ENCODE data around the gene MRPL10.

Gene MRPL10

DNA sequence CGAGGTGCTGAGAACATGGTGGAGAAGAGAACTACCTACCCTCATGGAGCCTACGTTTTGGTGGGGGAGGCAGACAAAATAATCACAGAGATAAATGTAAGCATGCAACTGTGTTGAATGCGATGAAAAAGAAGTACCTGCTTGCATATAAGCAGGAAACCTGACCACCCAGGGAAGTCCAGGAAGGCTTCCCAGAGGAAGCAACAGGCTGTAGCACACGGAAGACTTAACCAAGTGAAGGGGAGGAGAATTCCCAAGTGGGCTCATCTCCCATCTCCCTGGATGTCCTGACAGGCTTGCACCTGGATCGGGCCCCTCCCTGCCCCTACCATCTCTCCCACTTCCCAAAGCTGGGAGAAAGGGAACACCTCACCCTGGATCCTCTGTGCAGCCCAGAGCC is 7.7 kb upstream of the MRPL10 start:
- no peak for DNase-seq (ENCODE audit: low read depth)

DNA sequence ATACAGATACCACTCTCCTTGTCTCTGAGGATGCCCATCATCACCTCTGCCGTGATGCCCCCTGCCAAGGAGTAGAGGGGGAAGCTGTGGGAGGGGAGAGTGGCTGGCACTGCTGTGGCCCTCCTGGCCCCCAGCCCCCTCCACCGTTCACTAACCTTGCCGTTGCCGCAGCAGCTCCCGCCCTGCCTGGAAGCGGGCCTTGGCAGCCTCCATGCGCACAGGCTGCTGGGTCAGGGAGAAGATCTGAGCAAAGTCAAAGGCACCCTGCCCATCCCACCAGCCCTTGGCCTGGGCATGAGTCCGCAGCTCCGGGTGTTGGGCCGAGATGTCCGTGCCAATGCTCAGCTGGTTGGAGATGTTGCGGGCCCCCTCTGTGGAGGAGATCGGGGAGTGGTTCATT is 7.3 kb upstream of the MRPL10 start:
- no peak for DNase-seq (ENCODE audit: low read depth)

DNA sequence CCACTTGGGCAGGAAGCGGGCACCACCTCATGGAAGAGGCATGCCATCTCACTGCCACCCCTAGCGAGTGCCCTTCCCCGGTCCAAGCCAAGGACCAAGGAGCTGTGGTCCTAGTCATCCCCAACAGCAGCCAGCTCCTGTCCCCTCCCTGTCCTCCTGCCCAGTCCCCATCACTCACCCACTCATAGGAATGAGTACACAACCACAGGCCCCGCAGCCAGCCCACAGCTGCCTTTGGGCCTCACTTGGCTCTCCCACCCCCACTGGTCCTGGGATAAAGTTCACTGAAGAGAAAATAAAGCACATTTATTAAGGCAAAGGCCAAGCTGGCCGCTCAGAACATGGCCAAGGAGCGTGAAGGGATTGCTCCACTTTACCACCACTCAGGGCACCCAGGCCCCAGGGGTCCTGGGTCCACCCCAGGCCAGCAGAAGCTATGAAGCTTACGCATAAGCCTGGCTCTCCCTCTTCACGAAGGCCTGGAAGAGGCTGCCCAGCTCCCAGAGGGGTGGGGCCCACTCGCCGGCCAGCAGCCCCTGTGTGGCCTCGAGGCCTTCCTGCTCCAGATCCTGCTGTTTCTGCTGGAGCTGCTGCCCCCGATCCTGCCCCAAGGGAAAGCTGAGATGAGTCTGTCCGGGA is 6.2 kb upstream of the MRPL10 start:
- DNase-seq (ENCODE audit: low read depth), result no peak

DNA sequence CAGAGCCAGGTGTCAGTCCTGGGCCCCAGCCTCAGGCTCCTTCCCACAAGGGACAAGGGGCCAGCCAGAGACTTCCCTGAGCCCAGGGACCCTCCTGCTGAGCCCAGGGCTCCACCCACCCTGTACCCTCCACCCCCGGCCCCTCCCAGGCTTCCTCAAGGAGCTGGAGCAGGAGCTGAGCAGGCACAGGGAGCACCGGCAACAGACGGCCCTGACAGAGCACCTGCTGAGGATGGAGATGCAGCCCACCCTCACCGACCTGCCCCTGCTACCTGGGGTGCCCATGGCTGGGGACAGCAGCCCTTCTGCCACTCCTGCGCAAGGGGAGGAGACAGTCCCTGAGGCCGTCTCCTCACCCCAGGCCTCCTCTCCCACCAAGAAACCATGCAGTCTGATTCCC is 5.3 kb upstream of the MRPL10 start:
- no peak for DNase-seq (ENCODE audit: low read depth)

DNA sequence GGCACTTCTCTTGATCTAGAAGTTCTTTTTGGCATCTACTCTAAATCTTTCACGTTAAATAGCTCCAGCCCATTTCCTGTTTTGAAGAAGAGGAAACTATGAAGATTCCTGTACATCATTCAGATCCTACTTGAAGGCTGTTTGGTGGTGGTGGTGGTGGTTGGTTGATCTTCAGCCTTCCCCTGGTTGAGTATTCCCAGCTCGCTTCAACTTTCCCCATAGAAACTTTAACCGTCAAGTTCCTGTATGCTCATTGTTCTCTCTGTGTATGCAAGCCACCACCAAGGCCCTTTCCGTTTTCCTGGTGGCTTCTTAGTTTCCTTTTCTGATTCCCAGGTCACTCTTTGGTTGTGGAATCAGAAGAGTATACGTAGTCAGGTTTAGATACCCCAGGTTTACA is 3.4 kb upstream of the MRPL10 start:
- DNase-seq (ENCODE audit: low read depth), result no peak

DNA sequence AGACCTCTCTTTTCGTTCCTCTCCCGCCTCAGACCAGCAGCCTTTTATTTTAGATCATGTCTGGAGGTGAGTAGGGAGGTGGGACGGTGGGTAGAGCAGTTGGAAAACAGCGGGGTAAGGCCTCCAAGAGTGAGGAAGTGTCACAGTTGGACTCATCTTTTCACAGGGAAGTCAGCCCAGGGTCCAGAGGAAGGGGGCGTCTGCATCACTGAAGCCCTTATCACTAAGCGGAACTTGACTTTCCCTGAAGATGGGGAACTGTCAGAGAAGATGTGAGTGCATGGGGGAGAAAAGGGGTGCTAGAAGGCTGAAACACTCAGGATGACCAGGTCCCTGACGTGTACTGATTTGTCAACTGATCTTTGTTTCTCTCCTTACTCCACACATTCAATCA is 590 bp upstream of the MRPL10 start:
- DNase-seq (ENCODE audit: low read depth), result no peak

DNA sequence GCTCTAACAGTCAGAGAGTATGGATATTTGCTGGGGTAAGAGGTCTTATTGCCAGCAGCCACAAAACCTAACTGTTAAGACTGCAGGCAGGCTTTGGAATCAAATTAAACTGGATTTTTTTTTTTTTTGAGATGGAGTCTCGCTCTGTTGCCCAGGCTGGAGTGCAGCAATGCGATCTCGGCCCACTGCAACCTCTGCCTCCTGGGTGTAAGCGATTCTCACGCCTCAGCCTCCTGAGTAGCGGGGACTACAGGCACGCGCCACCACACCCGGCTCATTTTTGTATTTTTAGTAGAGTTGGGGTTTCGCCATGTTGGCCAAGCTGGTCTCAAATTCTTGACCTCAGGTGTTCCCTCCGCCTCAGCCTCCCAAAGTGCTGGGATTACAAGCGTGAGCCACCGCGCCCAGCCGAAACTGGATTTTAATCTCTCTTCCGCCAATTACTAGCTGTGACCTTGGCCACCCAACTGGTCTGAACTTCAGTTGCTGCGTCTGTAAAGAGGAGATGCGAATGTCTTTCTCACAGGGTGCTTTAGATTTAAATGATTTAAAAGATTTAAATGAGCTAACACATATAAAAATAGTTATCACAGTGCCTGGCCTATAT is 842 bp downstream of the MRPL10 start:
- no peak for DNase-seq (ENCODE audit: low read depth)

DNA sequence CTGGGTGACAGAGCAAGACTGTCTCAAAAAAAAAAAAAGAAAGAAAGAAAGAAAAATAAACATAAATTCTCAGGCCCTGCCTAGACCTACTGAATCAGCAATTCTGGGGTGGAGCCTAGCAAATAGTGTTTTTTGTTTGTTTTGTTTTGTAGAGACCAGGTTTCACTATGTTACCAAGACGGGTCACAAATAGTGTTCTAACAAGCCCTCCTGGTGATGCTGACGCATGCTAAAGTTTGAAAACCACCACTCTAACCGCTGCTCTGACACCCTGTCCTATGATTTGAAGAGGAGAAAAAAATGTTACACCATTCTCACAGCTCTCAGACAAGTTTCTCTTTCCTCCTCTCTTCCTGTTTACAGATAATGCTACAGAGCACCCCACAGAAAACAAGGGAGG is 1.5 kb downstream of the MRPL10 start:
- DNase-seq (ENCODE audit: low read depth), result no peak

DNA sequence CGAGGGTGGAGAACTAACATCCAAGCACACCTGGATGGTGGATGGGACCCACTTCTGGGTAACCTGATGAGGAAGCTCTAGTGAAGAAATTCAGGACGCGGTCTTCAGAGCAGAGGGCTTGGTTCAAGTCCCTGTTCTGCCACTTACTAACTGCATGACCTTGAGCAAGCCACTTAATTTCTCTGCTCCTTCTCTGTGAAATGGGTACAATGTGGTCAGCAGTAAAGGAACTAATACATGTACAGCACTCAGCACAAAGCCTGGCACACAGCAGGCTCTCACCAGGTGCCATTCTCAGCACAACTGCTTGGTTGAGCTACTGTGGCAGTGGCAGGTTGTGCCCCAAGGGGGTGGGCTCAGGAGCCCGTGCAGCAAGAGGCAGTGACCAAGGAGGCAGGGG is 7.8 kb downstream of the MRPL10 start:
- no peak for DNase-seq (ENCODE audit: low read depth)

DNA sequence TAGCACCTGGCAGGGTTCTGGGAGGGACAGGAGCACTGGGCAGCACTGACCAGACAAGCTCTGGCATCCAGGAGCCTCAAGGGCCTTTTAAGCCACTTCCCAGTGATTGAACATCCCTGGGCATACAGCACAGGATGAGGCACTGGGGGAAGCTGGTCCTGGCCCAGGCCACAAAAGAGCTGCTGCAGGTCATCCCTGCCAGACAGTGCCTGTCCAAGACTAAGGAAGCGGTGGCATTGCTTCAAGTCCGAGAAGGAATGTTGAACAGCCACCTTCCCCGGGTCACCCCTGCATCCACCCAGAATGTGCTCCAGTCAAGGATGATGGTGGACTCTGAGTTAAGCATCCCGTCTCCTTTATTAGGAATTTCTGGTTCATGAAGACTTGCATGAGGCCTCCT is 8.6 kb downstream of the MRPL10 start:
- no peak for DNase-seq (ENCODE audit: low read depth)

DNA sequence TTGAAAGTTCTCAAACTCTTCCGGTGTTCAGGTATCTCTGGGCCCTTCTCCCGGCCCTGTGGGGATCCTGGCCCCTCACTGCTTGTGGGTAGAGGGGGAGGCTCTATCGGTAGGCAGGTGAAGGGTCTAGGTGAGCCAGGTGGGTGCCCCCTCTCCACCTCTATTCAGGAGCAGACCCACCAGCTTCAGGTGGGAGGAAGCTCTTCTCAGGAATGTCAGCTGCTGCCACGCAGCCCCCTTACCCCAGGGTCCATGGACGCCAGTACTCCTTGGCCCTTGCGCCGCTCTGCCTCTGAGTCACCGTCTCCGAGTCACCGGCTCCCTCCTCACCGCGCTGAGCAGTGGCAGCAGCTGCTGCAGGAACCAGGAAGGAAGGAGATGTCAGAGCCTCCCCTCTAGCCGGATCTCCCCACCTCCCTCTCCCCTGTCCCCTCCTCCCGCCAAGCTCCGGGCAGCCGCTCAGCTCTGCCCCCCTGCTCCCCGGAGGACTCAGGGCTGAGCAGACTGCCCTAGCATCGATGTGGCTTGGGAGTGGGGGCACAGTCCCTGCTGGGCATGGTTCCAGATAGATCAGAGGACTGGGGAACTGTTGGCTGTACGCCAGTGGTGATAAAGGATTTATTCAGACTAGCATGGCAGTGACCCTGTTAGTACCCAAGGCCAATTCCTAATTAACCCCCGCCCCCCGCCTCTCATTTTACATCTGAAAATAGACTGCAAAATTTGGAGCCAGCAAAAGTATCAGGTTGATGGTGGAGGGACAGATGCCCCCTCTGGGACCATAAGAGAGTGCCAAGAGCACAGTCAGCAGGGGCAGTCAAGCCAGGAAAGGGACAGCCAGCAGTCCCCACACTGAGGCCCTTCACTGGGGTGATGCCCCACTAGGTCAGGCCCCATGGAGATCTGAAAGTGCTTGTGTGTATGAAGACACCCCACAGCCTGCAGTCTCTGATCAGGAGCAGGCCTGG is 9.6 kb downstream of the MRPL10 start, which contains the start of gene OSBPL7:
TSS of gene OSBPL7 (minus strand) at position 371 of the 968 bp plus-strand sequence. CDS start 1,516 bp downstream, outside the sequence.
- DNase-seq (ENCODE audit: low read depth), result peak; percentile 64

DNA sequence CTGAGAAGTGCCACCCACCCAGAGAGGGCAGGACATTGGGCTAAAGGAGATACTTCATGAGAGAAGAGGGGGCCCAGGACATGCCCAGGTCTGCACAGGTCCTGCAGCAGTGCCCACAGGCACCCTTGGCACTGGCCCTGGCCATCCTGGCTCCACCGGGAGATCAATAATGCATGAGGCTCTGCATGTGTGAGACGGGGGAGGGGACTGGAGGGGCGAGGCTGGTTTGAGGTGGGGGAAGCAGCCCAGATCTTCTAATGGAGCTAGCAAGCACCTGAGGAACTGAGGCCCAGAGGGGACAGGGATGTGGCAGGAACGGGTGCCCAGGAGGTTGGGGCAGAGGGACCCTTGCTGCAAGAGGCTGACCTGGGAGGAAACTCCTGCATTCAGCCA is 10.3 kb downstream of the MRPL10 start:
- DNase-seq (ENCODE audit: low read depth), result no peak

DNA sequence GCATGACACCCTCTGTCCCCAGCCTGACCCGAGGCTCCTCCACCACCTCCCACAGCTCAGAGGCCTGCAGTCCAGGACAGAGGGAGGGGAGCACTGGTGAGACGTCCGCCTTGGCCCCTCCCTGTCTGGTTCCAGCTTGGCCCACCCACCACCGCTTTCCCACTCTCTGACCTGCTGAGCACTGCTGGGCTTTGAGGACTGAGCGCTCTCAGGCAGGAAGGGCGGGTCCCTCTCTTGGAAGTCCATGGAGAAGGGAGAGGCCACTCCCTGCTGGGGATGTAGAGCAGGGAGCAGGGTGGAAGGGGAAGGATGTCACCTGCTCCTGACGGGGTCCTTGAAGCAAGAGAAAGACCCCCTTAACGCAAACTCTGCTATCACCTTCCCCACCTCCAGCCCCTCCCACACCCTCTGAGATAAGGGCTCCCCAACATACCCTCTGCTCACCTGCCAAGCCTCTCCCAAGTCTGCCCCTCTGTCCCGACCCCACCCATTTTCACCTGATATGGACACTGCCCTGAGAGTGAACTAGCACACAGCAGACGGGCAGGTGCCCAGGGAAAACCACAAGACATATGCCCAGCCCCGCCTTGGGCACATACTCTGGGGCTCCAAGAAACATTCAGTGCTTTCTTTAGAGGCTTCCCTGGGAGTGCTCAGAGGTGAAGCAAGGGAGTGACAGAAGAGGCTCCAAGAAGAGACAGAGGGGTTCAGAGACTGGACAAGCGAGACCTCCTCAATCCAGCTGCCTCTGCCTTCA is 11.1 kb downstream of the MRPL10 start:
- DNase-seq (ENCODE audit: low read depth), result no peak

DNA sequence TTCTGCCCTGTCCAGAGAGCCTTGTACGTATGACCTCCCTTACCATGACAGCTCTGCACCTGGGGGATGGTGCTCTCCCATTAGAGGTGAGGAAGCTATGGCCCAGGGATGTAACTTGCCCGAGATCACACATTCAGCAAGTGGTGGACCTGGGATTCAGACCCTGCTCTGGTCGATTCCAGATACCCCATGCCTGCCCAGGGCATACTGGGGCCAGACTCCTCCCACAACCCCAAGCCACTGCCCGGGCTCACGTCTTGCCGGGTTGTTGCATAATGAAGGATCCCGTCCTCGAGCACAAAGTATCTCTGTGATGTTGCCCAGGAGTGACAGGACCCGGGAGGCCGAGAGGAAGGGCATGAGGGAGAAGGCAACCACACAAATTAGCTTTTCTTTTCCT is 11.9 kb downstream of the MRPL10 start:
- no peak for DNase-seq (ENCODE audit: low read depth)

DNA sequence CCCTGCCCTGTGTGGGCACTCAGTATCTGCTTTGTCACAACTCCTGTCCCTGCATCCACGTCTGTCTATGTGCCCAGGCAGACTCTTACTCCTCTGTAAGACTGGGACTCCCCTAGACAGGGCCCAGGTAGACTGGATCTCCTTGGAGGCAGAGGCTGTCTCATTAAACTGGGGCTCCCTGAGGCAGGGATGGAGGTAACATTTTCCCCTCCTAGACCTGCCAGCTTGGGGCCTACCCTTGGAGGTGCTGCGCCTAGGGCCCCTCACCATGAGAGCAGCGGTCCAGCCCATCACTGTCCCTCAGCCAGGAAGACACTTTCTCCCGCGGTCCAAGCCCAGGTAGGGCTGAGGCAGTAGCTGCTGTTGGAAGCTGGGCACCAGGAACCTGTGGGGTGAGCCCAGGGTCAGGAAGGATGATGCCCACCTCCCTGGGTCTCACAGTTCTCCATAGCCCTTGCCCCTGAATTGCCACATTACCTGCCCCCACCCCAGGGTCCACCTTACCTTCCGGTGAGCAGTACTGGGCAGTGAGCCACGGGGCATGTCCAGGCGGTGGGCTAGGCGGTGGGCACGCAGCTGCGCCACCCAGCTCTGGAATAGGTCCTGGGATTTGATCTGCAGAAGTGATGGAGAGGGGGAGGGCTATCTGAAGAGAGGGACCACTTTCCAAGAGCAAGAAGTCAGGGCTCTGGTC is 13.2 kb downstream of the MRPL10 start:
- DNase-seq (ENCODE audit: low read depth), result no peak

DNA sequence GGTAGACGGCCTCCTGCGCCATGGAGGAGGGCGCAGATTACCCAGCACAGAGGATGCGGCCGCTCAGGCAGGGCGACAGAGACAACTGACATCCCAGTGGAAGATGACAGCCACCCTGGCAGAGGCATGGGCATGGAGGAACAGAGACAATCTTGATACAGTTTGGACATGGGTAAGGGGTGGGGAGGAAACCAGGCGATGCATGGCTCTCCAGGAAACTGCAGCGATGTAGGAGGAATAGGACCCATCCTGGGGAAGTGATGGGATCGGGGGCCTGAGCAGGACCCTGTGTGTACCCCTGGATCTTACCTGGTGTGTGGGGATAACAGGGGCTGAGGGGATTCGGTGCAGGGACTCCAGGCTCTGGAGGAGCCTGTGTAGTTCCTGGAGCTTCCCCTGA is 14.4 kb downstream of the MRPL10 start:
- DNase-seq (ENCODE audit: low read depth), result no peak

DNA sequence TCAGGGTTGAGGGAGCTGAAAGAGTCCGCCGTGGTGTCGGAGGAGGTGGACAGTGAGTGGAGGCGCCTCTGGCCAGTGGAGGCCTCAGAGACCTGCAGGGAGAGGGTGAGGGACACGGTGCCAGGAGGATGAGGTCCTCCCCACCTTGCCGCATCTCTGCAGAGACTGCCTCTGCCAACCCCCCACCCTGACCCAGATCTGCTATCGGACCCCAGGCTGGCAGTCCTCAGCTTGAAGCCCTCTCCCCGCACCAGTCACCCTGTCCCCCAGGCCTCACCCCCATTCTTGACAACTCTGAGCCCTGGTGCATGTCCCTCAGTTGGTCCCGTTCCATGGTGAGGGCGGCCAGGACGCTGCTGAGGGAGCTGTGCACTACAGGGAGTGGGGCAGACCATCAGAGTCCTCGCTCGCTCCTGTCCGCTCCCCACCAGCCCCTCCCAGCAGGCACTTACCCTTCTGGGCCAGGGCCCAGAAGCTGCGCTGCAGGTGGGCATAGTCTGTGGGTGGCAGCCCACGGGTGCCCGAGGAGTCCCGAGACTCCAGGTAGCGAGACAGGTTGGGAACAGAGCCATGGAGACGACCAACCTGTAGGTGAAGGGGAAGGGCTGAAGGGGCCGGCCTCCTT is 15.1 kb downstream of the MRPL10 start:
- DNase-seq (ENCODE audit: low read depth), result no peak

DNA sequence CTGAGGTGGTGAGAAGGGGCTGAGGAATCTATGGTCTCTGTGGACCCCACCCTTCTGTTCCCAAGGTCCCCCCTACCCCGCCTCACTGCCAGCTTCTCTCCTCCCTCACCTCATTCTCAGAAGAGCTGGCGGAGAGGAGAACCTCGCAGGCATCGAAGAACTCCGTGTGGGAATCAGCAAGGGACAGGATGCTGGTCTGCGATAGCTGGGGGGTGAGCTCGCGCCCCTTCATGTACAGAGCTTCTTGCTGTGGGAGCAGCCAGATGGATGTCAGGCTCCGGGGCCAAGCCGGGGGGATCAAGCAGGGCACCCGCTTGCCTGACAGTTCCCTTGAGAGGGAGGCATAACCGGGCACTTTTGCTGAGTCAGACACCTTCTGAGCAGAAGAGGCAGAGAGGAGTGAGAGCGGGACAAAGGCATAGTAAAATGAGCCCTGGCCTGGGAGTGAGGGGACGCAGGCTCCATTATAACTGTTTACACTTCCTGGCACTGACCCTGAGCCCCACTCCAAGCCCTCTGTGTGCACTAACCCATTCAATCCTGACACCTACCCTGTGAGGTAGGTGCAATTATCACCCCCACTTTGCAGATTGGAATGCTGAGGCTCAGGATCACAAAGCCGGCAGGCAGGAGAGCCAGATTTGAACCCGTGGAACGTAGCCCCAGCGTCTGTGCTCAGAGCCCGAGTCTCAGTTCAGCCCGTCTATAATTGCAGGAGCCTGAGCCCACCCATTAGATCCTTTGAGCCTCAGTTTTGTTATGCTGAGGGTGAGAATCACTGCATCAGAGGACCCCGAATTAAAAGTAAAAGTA is 16.0 kb downstream of the MRPL10 start:
- DNase-seq (ENCODE audit: low read depth), result no peak

DNA sequence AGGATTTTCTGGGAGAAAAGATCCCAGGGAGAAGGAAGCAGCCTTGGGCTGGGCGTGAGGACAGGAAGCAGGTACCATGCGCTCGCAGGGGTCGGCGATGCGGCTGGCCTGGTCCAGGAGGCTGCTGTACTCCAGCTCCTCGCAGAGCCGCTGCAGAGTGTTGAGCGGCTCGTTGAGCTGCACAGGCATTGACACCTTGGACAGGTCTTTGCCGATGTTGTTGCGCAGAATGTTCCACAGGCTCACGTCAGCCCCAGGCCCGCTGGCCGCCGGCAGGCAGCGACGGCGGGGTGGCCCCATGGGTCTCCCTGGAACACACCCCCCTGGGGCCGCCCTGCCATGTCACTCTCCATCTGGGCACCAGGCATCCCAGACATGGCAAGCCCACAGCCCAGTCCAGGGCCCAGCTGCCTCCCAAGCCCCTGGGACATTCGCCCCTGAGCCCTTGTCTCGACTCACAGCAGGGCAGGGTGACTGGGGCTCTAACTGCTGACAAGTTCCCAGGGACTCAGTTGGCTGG is 17.8 kb downstream of the MRPL10 start:
- no peak for DNase-seq (ENCODE audit: low read depth)

DNA sequence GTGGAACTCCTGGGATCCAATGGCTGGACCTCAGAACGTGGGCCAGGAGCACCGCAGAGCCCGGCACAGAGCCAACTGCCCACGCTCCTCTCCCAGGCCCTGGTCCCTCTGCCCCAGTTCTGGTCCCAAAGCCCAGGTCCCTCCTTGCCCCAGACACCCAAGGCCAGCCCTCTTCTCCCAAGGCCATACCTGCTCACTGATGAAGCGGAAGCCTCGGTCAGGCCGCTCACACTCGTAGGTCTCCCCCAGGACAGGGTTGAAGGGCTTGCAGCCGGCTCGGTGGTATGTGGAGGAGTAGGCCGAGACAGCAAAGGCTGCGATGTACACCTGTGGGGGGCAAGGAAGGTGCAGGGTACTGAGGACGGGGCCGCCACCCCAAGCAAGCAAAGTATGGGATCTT is 18.3 kb downstream of the MRPL10 start:
- no peak for DNase-seq (ENCODE audit: low read depth)
